ENCODE measurements around the gene KCNA4. TPM values are rescaled to one million over a fixed set of nuclear protein-coding genes. Genes with fewer than 3 reads are reported as not detected.

KCNA4 gene
- total RNA-seq, 1 donor = not detected

GRCh38 chr11:30017445-30017895 is 640 bp upstream of the KCNA4 start:
- no peak overlapping the region for H3K4me3 ChIP-seq (ENCODE audit: low read depth, low read length)
- no peak for DNase-seq (ENCODE audit: low read depth)
- no peak for TF ChIP-seq CTCF (IDR thresholded peaks at IDR 0.05; ENCODE audit: insufficient read depth, low read depth, low read length)

DNA sequence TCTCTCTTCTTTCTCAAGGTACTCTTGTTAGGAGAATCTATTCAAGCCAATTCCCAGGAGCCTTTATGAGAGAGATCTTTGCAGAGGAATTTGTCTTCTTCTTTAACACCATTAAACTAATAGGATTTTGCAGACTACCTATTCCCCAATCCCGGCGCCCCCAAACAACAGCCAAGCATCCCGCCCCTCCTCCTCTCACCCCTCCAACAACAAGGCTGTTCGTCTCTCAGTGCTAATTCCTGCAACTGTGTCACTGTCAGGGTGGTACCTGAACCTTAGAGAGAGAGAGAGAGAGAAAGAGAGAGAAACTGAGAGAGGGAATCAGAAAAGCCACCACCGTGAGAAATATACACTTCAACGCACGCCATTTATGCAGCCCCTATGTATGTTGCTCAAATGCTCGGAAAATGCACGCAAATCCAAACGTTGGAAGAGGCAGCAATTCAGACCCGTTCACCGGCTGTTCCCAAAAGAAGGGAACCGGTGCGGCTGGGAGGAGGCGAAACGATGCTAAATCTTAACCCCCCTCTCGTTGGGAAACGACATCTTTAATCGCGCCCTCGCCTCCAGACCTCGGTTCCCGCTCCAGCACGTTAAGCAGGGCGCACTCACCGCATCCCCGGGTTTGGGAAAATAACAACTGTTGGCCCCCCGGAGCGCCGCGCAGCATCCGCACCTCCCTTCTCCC is 961 bp downstream of the KCNA4 start:
- no peak for DNase-seq (ENCODE audit: low read depth)
- no peak for TF ChIP-seq CTCF (IDR thresholded peaks at IDR 0.05; ENCODE audit: insufficient read depth, low read depth, low read length)
- no peak overlapping the region for H3K4me3 ChIP-seq (ENCODE audit: low read depth, low read length)

DNA sequence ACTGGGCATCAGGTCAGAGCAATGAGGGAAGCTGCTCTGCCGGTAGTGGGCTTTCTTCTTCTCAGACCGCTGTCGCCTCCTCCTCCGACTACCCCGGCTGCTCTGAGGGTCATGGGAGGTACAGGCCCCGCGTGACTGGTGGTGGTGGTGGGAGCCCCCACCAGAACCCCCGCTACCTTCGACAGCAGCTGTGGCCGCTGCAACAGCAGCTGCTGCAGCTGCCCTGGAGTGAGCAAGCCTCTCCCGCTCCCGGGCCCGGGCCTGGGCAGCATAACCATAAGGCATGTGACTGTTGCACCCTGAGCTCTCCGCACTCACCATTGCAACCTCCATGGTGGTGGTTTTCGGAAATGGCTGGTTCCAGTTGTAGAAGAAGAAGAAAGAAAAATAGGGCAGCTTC is 4.5 kb downstream of the KCNA4 start:
- TF ChIP-seq CTCF (IDR thresholded peaks at IDR 0.05; ENCODE audit: insufficient read depth, low read depth, low read length) = no peak
- DNase-seq (ENCODE audit: low read depth) = no peak
- H3K4me3 ChIP-seq (ENCODE audit: low read depth, low read length) = no peak overlapping the region

DNA sequence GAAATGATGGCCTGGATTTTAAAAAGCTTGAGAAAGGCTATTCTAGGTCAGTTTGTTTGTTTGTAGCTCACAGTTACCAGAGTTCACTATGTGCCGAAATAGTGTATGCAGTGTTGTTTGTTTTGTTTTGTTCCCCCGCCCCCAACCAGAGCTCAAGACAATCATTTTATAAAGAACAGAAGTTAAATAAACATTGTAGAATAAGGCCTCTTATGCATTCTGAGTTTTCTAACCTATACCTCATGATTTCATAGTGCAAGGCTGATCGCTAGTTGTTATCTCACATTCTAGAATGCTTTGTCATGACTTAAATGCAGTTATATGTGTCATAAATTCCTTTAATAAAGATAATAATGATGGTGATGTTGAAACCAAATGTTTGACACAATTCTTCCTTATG is 7.8 kb downstream of the KCNA4 start:
- no peak overlapping the region for H3K4me3 ChIP-seq (ENCODE audit: low read depth, low read length)
- no peak for DNase-seq (ENCODE audit: low read depth)
- no peak for TF ChIP-seq CTCF (IDR thresholded peaks at IDR 0.05; ENCODE audit: insufficient read depth, low read depth, low read length)

DNA sequence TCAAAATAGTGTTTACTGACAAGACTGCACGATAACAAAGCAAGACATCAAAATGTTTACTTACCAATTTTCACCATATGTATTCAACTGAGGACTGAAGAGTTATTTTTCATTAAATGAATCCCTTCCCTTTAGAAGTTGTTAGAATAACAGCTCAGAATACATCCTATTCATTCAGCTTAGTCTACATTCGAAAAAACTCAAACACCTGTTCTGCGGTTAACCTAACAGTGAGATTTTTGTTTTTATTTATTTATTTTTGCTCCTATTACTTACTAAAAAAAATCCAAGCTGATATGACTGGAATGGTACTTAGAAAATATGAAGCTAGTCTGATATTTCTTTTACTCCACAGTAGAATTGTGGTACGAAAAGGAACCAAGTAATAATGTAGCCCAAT is 10.0 kb downstream of the KCNA4 start:
- no peak for DNase-seq (ENCODE audit: low read depth)
- no peak overlapping the region for H3K4me3 ChIP-seq (ENCODE audit: low read depth, low read length)
- TF ChIP-seq CTCF (IDR thresholded peaks at IDR 0.05; ENCODE audit: insufficient read depth, low read depth, low read length) = no peak

DNA sequence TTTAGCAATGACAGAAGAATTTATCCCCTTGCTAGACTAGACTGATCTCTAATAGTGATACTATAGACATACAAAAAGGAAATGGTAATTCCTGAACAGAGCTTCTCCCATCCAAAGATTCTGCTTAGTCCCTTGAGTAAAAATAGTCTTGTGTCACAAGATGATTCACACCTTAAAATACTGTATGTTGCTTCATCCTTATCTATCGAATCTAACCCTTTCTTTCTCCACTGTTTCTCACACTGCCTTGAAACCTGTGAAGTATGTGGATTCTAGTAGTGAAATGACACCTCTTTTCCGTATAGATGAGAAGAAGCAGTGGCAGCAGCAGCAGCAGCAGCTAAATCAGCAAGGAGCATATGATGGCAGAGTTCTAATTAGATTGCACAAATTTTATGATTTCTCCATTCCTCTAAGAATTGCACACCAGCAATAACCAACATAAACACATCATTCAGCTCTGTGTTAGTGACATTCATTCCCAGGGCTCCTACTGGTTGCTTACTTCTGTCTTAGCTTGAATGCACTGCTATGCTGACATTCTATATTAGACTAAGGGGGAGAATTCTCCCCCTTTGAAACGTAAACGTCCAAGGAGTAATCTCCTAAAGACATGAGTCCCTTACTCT is 14.6 kb downstream of the KCNA4 start:
- TF ChIP-seq CTCF (IDR thresholded peaks at IDR 0.05; ENCODE audit: insufficient read depth, low read depth, low read length) = no peak
- no peak for DNase-seq (ENCODE audit: low read depth)
- no peak overlapping the region for H3K4me3 ChIP-seq (ENCODE audit: low read depth, low read length)
